Measurements from ENCODE around the gene ZSCAN26. TPM values are rescaled to one million over a fixed set of nuclear protein-coding genes. Genes with fewer than 3 reads are reported as not detected.

Gene ZSCAN26
- total and polyA plus RNA-seq, 2 of the 4 experiments (the other 2 are of a cell fraction), result 13.1 to 42.1 TPM

- Histone ChIP-seq H3K4me1 (ENCODE audit: control insufficient read depth, insufficient read depth, low read length) (no peaks in the 10 kb centered on the region), H2AK5ac (ENCODE audit: low read depth, low read length) (no peak overlapping the region), H3K9ac (ENCODE audit: low read depth, low read length) (no peak overlapping the region), H2BK20ac (ENCODE audit: low read depth, low read length) (no peak overlapping the region), H3K18ac (ENCODE audit: low read depth, low read length) (no peak overlapping the region), H4K8ac (ENCODE audit: low read depth in 2 of 2, low read length in 2 of 2) (no peak overlapping the region), H3K4me2 (ENCODE audit: low read depth, low read length) (no peak overlapping the region), H4K91ac (ENCODE audit: insufficient read depth, low read depth, low read length) (no peak overlapping the region), H2AFZ (replicated peaks; ENCODE audit: low read length, poor library complexity) (no peak overlapping the region), H3K4ac (ENCODE audit: low read depth, low read length) (no peak overlapping the region), H2AK9ac (replicated peaks; ENCODE audit: low read depth, low read length, poor library complexity) (no peak overlapping the region), H4K20me1 (ENCODE audit: insufficient read depth, low read length) (no peaks in the 10 kb centered on the region), H3K27ac (ENCODE audit: insufficient read depth, low read length) (no peak overlapping the region), H3K9me1 (ENCODE audit: insufficient read depth, low read length) (peaks cover 3% of the 10 kb centered on the region), H3K79me1 (ENCODE audit: low read depth in 1 of 2, low read length in 2 of 2) (peaks cover 10 to 13% of the 10 kb centered on the region in 2 experiments), H3K4me3 (ENCODE audit: insufficient read depth, low read depth, low read length) (no peak overlapping the region), H3K9me3 (ENCODE audit: control insufficient read depth, insufficient read depth, low read length) (no peaks in the 10 kb centered on the region), H3K36me3 (ENCODE audit: control insufficient read depth, insufficient read depth, low read length) (peaks cover 25% of the 10 kb centered on the region), H4K5ac (ENCODE audit: low read depth, low read length) (no peak overlapping the region), H2BK15ac (ENCODE audit: low read depth, low read length) (no peak overlapping the region), H2BK120ac (ENCODE audit: low read depth, low read length) (no peak overlapping the region), H3K56ac (ENCODE audit: extremely low read depth, insufficient read depth, low read length) (no peak overlapping the region), H3K14ac (replicated peaks; ENCODE audit: low read depth, low read length) (no peak overlapping the region), H3K23ac (ENCODE audit: low read depth, low read length) (no peak overlapping the region), H2BK5ac (ENCODE audit: low read depth, low read length, poor library complexity, severe bottlenecking) (no peak overlapping the region), H3K27me3 (ENCODE audit: control insufficient read depth, insufficient read depth, low read length) (no peaks in the 10 kb centered on the region)
- intact Hi-C loops (cut with micrococcal nuclease) (no loop called here), in situ Hi-C loops (cut with MboI; ENCODE audit: low sequenced_read_pairs) (no loop called here), dilution Hi-C loops (cut with HindIII; ENCODE audit: low sequenced_read_pairs, unreplicated experiment) (no loop called here)
- CTCF ChIA-PET, result no interaction called here
- TF ChIP-seq MAFK (IDR thresholded peaks at IDR 0.05; ENCODE audit: low read depth, low read length) (no peak), CHD1 (IDR thresholded peaks at IDR 0.05; ENCODE audit: low read depth, low read length) (no peak), RAD21 (IDR thresholded peaks at IDR 0.05; ENCODE audit: low read length) (no peak)
- BruUV-seq (replicated peaks), result no TSS peak
- DNase-seq (no peak), ATAC-seq (ENCODE audit: low read depth) (no peak)
- POLR2A ChIA-PET (ENCODE audit: unreplicated experiment), result no interaction called here
These were observed 7.9 kb downstream of the ZSCAN26 start for GRCh38 chr6:28274888-28275287.

Measured in IMR-90 (cell line).